CD4-positive, alpha-beta T cell treated with Interferon gamma for 1 hour (primary cell): ENCODE measurements around the gene CERCAM.

ENCODE experiments used
- DNase-seq: peaks from one replicate; pipeline ENCODE4 v3.0.0-alpha.2; 2020

CERCAM gene

GRCh38 chr9:128457207-128457606 lies 36.5 kb downstream of the CERCAM start:
- DNase-seq = no peak

GRCh38 chr9:128459011-128459410 lies 38.4 kb downstream of the CERCAM start:
- DNase-seq = no peak

GRCh38 chr9:128469070-128469469 lies 48.4 kb downstream of the CERCAM start:
- no peak for DNase-seq

GRCh38 chr9:128470560-128470959 lies 49.9 kb downstream of the CERCAM start:
- no peak for DNase-seq

GRCh38 chr9:128473104-128473503 lies 52.4 kb downstream of the CERCAM start:
- DNase-seq = no peak

GRCh38 chr9:128475867-128476266 lies 55.2 kb downstream of the CERCAM start:
- no peak for DNase-seq

- DNase-seq = no peak
Observed at GRCh38 chr9:128479262-128479661, 58.6 kb downstream of the CERCAM start.

GRCh38 chr9:128481561-128481960 lies 60.9 kb downstream of the CERCAM start:
- DNase-seq = no peak

- no peak for DNase-seq
Observed at GRCh38 chr9:128482186-128482585, 61.5 kb downstream of the CERCAM start.

GRCh38 chr9:128484686-128485413 lies 64.2 kb downstream of the CERCAM start:
- DNase-seq = no peak

GRCh38 chr9:128485414-128485855 lies 64.8 kb downstream of the CERCAM start:
- DNase-seq = no peak

- DNase-seq = no peak
Observed at GRCh38 chr9:128486201-128486600, 65.5 kb downstream of the CERCAM start.
